Measurements from ENCODE around the gene VASN.
A peak's percentile ranks its signal among the peaks of the same experiment; 100 is the strongest.
"Not testable (repeated sequence)": the region's sequence is repeated elsewhere in the genome, so short reads cannot be mapped to it uniquely, and the experiment has no call there.

The VASN gene

GRCh38 chr16:4337540-4338088 is 34.0 kb upstream of the VASN start:
- no peak for DNase-seq

- no peak for DNase-seq
These were observed 33.5 kb upstream of the VASN start for GRCh38 chr16:4338125-4338582.

GRCh38 chr16:4338712-4339299 is 32.8 kb upstream of the VASN start:
- DNase-seq: no peak

GRCh38 chr16:4339455-4339854 is 32.2 kb upstream of the VASN start:
- no peak for DNase-seq

GRCh38 chr16:4339909-4340308 is 31.7 kb upstream of the VASN start:
- DNase-seq: no peak

GRCh38 chr16:4340443-4340842 is 31.2 kb upstream of the VASN start:
- no peak for DNase-seq

GRCh38 chr16:4341250-4341649 is 30.4 kb upstream of the VASN start:
- DNase-seq: no peak

GRCh38 chr16:4342866-4343744 is 28.5 kb upstream of the VASN start:
- no peak for DNase-seq

- not testable (repeated sequence) for DNase-seq
These were observed 27.2 kb upstream of the VASN start for GRCh38 chr16:4344300-4344982.

- no peak for DNase-seq
These were observed 26.4 kb upstream of the VASN start for GRCh38 chr16:4344983-4345835.

- no peak for DNase-seq
These were observed 25.5 kb upstream of the VASN start for GRCh38 chr16:4345836-4346781.

- DNase-seq: no peak
These were observed 24.6 kb upstream of the VASN start for GRCh38 chr16:4347010-4347409.

GRCh38 chr16:4347765-4348509 is 23.7 kb upstream of the VASN start:
- DNase-seq: no peak

- no peak for DNase-seq
These were observed 22.3 kb upstream of the VASN start for GRCh38 chr16:4349332-4349731.

GRCh38 chr16:4350365-4350786 is 21.3 kb upstream of the VASN start:
- no peak for DNase-seq

- DNase-seq: peak; percentile 80
These were observed 20.6 kb upstream of the VASN start, which contains the start of gene PAM16 for GRCh38 chr16:4350787-4351659. Gene PAM16, minus strand, starts transcription at chr16:4351321. Its CDS starts 87 bp downstream, at chr16:4351234.

- DNase-seq: no peak
These were observed 19.8 kb upstream of the VASN start for GRCh38 chr16:4351880-4352279.

GRCh38 chr16:4352843-4353242 is 18.8 kb upstream of the VASN start:
- no peak for DNase-seq

GRCh38 chr16:4353675-4354074 is 18.0 kb upstream of the VASN start:
- no peak for DNase-seq

All from 8988T (cell line).